CD14-positive monocyte (primary cell): ENCODE measurements around the gene SLC9A9. TPM values are rescaled to one million over a fixed set of nuclear protein-coding genes. Genes with fewer than 3 reads are reported as not detected.
A peak's percentile ranks its signal among the peaks of the same experiment; 100 is the strongest.

Source experiments
- DNase-seq, 3 donors: peaks; one replicate each; pipeline ENCODE4 v3.0.0-alpha.2; 2011 to 2022
- H2AFZ ChIP-seq: 2 replicates; pipeline ENCODE4 v1.6.0; 2012; ENCODE audit warnings: mild to moderate bottlenecking, low read depth, low read length, inconsistent platforms; ENCODE audit not compliant: insufficient read depth, poor library complexity, severe bottlenecking
- H3K27ac ChIP-seq, 2 donors: 1 replicate in 1 of 2; 2 replicates in 1 of 2; pipeline ENCODE4 v1.5.1; 2012 to 2013; ENCODE audit warnings: low read length in 2 of 2, control low read depth in 1 of 2, inconsistent platforms in 1 of 2, low read depth in 1 of 2, mild to moderate bottlenecking in 1 of 2
- H3K27me3 ChIP-seq, 2 donors: one replicate each; pipeline versions ENCODE4 v1.6.0 to v1.6.1; 2011 to 2013; ENCODE audit warnings: low read length in 2 of 2; ENCODE audit not compliant: control insufficient read depth in 2 of 2, insufficient read depth in 2 of 2
- H3K36me3 ChIP-seq, 2 donors: replicated peaks in 1 of 2; 1 replicate in 1 of 2; 2 replicates in 1 of 2; pipeline versions ENCODE4 v1.5.1 to v1.6.1; 2012 to 2013; ENCODE audit warnings: low read length in 2 of 2, control low read depth in 1 of 2, inconsistent platforms in 1 of 2, mild to moderate bottlenecking in 1 of 2; ENCODE audit not compliant: insufficient read depth in 2 of 2, control insufficient read depth in 1 of 2
- H3K4me1 ChIP-seq, 2 donors: 1 replicate in 1 of 2; 2 replicates in 1 of 2; pipeline versions ENCODE4 v1.5.1 to v1.6.1; 2012 to 2013; ENCODE audit warnings: low read length in 2 of 2, control low read depth in 1 of 2, inconsistent platforms in 1 of 2, mild to moderate bottlenecking in 1 of 2, moderate library complexity in 1 of 2; ENCODE audit not compliant: insufficient read depth in 2 of 2, control insufficient read depth in 1 of 2
- H3K4me2 ChIP-seq: replicated peaks from 2 replicates; pipeline ENCODE3; 2012; ENCODE audit warnings: low read length, moderate library complexity, mild to moderate bottlenecking; ENCODE audit not compliant: poor library complexity, severe bottlenecking; ENCODE audit errors: extremely low read depth
- H3K4me3 ChIP-seq, 3 experiments: fragments of 200-600 bp in 1 of 3; sonication (generic) in 1 of 3; replicated peaks in 1 of 3; 1 replicate in 2 of 3; 2 replicates in 1 of 3; pipeline ENCODE4 v1.5.1; 2011 to 2013; ENCODE audit warnings: low read length in 3 of 3, mild to moderate bottlenecking in 3 of 3, control low read depth in 2 of 3, low read depth in 2 of 3, inconsistent platforms in 1 of 3, moderate library complexity in 1 of 3
- H3K79me2 ChIP-seq: 2 replicates; pipeline ENCODE4 v1.6.0; 2012; ENCODE audit warnings: mild to moderate bottlenecking, control low read depth, inconsistent platforms, low read length, moderate library complexity; ENCODE audit not compliant: insufficient read depth
- H3K9ac ChIP-seq: 2 replicates; pipeline ENCODE4 v1.6.0; 2017; ENCODE audit warnings: low read length, mild to moderate bottlenecking; ENCODE audit not compliant: insufficient read depth, poor library complexity, severe bottlenecking
- H3K9me3 ChIP-seq, 2 donors: replicated peaks in 1 of 2; 1 replicate in 1 of 2; 2 replicates in 1 of 2; pipeline versions ENCODE4 v1.5.1 to v1.6.1; 2012 to 2013; ENCODE audit warnings: low read length in 2 of 2, control low read depth in 1 of 2; ENCODE audit not compliant: control insufficient read depth in 1 of 2, insufficient read depth in 1 of 2
- H4K20me1 ChIP-seq: 2 replicates; pipeline ENCODE4 v1.6.0; 2012; ENCODE audit warnings: mild to moderate bottlenecking, low read length, control low read depth, moderate library complexity; ENCODE audit not compliant: insufficient read depth
- H3K27ac Mint-ChIP-seq, 7 donors: one replicate each; pipeline ENCODE4 v1.8.0; 2020; ENCODE audit warnings: mild to moderate bottlenecking in 7 of 7, mixed read lengths in 7 of 7, moderate library complexity in 6 of 7, inconsistent platforms in 2 of 7
- H3K27me3 Mint-ChIP-seq, 3 donors: one replicate each; pipeline ENCODE4 v1.8.0; 2021 to 2022; ENCODE audit warnings: low read depth in 3 of 3, mild to moderate bottlenecking in 3 of 3, mixed read lengths in 3 of 3, moderate library complexity in 3 of 3, inconsistent platforms in 1 of 3
- H3K36me3 Mint-ChIP-seq, 2 donors: one replicate each; pipeline ENCODE4 v1.8.0; 2020; ENCODE audit warnings: mixed read lengths in 2 of 2, inconsistent platforms in 1 of 2, mild to moderate bottlenecking in 1 of 2
- H3K4me1 Mint-ChIP-seq: one replicate; pipeline ENCODE4 v1.8.0; 2020; ENCODE audit warnings: mild to moderate bottlenecking, mixed read lengths
- H3K4me3 Mint-ChIP-seq, 2 donors: one replicate each; pipeline ENCODE4 v1.8.0; 2020; ENCODE audit warnings: mild to moderate bottlenecking in 2 of 2, mixed read lengths in 2 of 2, moderate library complexity in 1 of 2
- H3K9me3 Mint-ChIP-seq, 7 donors: one replicate each; pipeline ENCODE4 v1.8.0; 2020 to 2022; ENCODE audit warnings: mixed read lengths in 7 of 7, mild to moderate bottlenecking in 6 of 7, moderate library complexity in 6 of 7, inconsistent platforms in 2 of 7
- CTCF ChIP-seq: fragments of 200-600 bp; IDR thresholded peaks from one replicate; pipeline ENCODE4 v1.8.0; 2022; ENCODE audit warnings: antibody characterized with exemption, mild to moderate bottlenecking
- WGBS: methylation state at CpG from one replicate; pipeline ENCODE4 v1.1.5; 2013; ENCODE audit warnings: missing lambda C conversion rate; ENCODE audit not compliant: insufficient coverage; 5-methylcytosine and 5-hydroxymethylcytosine counted together
- intact Hi-C, 2 donors: fragments of 100-400 bp; cut with micrococcal nuclease; formaldehyde crosslinking; loops; one replicate each; pipeline versions ENCODE4 v1.15.0 to v1.15.1; 2023
- polyA plus RNA-seq, 3 donors: library from polyadenylated mRNA; depleted of rRNA in 1 of 3; unstranded in 2 of 3; stranded (reverse) in 1 of 3; fragments of 300-500 nt in 2 of 3; fragments of >200 nt in 1 of 3; fragmentation: Illumina TruSeq in 2 of 3; gene quantifications; 1 replicate in 2 of 3; 2 replicates in 1 of 3; pipeline ENCODE4 v1.2.3, GENCODE V29; 2012 to 2021

The SLC9A9 gene
- polyA plus RNA-seq, 3 donors, result 14.1 to 32.8 (median 27.0) TPM

GRCh38 chr3:143727391-143727790, 120.9 kb downstream of the SLC9A9 start:
- Histone ChIP-seq H3K27me3 (no peaks in the 10 kb centered on the region), H2AFZ (no peak overlapping the region), H3K4me2 (no peak overlapping the region), H3K79me2 (no peaks in the 10 kb centered on the region), H3K4me1 (no peaks in the 10 kb centered on the region), H3K36me3 (no peaks in the 10 kb centered on the region), H3K9me3 (no peaks in the 10 kb centered on the region), H3K4me3 (no peak overlapping the region), H3K27ac (no peak overlapping the region), H3K9ac (no peak overlapping the region), H4K20me1 (peaks cover 5% of the 10 kb centered on the region)
- Mint-ChIP-seq H3K27me3 (peaks cover 0 to 3% (median 2%) of the 10 kb centered on the region in 3 donors), H3K4me3 (no peak overlapping the region), H3K4me1 (no peaks in the 10 kb centered on the region), H3K27ac (no peak overlapping the region), H3K36me3 (peaks cover 15% of the 10 kb centered on the region in 2 donors), H3K9me3 (peaks cover 0 to 9% (median 5%) of the 10 kb centered on the region in 7 donors)
- TF ChIP-seq CTCF, result no peak
- intact Hi-C loops, result no loop called here
- no CpG with 5 or more reads among the region's 3 CpGs for WGBS
- DNase-seq, result no peak

- Histone ChIP-seq H2AFZ (no peak overlapping the region), H3K4me2 (no peak overlapping the region), H3K36me3 (no peaks in the 10 kb centered on the region), H3K9ac (no peak overlapping the region), H3K79me2 (no peaks in the 10 kb centered on the region), H3K27me3 (no peaks in the 10 kb centered on the region), H4K20me1 (peaks cover 5% of the 10 kb centered on the region), H3K4me3 (no peak overlapping the region), H3K9me3 (no peaks in the 10 kb centered on the region), H3K4me1 (no peaks in the 10 kb centered on the region), H3K27ac (no peak overlapping the region)
- Mint-ChIP-seq H3K4me3 (no peak overlapping the region), H3K36me3 (peaks cover 14 to 16% of the 10 kb centered on the region in 2 donors), H3K27ac (peak overlapping the region in 1 of 7 donors; percentile 34), H3K4me1 (no peaks in the 10 kb centered on the region), H3K9me3 (peaks cover 0 to 13% (median 5%) of the 10 kb centered on the region in 7 donors), H3K27me3 (peaks cover 0 to 3% (median 2%) of the 10 kb centered on the region in 3 donors)
- DNase-seq, result no peak
- WGBS, result no CpG with 5 or more reads among the region's 1 CpG
- no peak for TF ChIP-seq CTCF
- intact Hi-C loops, result no loop called here
Observed at GRCh38 chr3:143726727-143727126, 121.5 kb downstream of the SLC9A9 start.
